Left ventricle myocardium superior (tissue), 1 donor: Measurements from ENCODE around the gene BTBD16. TPM values are rescaled to one million over a fixed set of nuclear protein-coding genes. Genes with fewer than 3 reads are reported as not detected.

ENCODE experiments used
- ATAC-seq: fragments of 200-7000 bp; cut with Tn5 transposase; one replicate; pipeline ENCODE4 v1.9.1; 2020; ENCODE audit warnings: mild to moderate bottlenecking, moderate library complexity
- DNase-seq: peaks from one replicate; pipeline ENCODE4 v3.0.0-alpha.2; 2020
- intact Hi-C: fragments of 100-400 bp; cut with micrococcal nuclease; formaldehyde crosslinking; loops from one replicate; pipeline ENCODE4 v1.11.0; 2022
- total RNA-seq: library from RNA; stranded (reverse); fragmentation: NEBNext Ultra II Directional; extraction: Animal tissue kit (Norgen Biotek cat#: 25700); gene quantifications from one replicate; pipeline ENCODE4 v1.2.1, GENCODE V29; 2021
- donor health status: DM: no; HTN: yes; CAD: no; lungs with severe emphysema.

The BTBD16 gene
- total RNA-seq, 1 donor from 2014 or later = not detected

DNA sequence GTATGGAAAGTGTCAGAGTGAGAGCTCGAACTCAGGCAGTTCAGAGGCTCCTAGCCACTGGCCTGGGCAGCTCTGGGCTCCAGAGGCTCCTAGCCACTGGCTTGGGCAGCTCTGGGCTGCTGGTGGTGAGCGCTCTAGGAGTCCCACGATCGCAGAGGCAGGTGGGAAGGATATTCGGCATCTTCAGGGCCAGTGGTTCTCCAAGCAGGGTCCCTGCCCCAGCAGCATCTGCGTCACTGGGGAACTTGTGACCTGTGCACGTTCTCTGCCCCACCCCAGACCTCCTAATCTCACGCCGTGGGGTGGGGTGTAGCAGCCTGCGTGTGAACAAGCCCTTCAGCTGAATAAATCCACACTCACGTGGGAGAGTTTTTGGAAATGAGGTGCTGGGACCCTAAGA, 25.2 kb upstream of the BTBD16 start:
- intact Hi-C loops = no loop called here
- DNase-seq (no peak), ATAC-seq (no peak)

- ATAC-seq (peak; percentile 10), DNase-seq (no peak)
- intact Hi-C loops = no loop called here
Observed at GRCh38 chr10:122246830-122247520, 24.1 kb upstream of the BTBD16 start.

DNA sequence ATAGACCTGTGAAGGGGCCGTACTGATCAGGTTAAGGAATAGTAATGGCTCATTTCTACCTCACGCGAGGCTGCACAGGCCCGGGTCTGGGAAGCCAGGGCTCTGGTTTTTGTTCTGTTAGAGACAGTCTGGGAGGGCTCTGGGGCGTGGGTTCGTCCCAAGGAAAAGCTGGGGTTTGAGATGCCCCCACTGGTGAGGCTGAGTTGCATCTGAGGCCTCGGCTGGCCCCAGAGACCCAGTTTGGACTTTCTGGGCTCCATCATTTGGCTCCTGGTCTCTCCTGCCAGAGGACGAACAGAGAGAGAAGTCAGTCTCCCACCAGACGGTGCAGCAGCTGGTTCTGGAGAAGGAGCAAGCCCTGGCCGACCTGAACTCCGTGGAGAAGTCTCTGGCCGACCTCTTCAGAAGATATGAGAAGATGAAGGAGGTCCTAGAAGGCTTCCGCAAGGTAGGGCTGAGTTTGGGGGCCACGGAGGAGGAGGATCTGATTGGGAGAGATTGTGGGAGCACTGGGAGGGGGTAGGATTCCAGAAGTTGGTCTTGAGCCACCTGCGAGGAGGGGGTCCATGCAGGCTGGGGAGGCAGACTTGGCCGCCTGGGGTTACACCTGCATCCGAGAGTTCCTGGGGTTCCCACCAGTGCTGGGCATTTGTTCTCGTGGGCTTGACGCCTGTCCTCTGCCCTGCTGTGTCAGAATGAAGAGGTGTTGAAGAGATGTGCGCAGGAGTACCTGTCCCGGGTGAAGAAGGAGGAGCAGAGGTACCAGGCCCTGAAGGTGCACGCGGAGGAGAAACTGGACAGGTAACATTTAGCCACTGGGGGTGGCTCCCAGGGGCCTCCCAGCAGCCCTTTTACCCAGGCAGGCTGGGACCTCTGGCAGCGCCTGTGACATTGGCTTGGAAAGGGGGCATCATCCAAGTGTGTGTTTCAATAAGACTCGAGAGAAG, 22.5 kb upstream of the BTBD16 start:
- ATAC-seq (no peak), DNase-seq (no peak)
- intact Hi-C loops = no loop called here

- DNase-seq (no peak), ATAC-seq (no peak)
- intact Hi-C loops = no loop called here
Observed at GRCh38 chr10:122249303-122249850, 21.7 kb upstream of the BTBD16 start.

GRCh38 chr10:122249991-122250750, 20.9 kb upstream of the BTBD16 start:
- intact Hi-C loops = no loop called here
- DNase-seq = peak; percentile 73
- ATAC-seq = peak; percentile 67

DNA sequence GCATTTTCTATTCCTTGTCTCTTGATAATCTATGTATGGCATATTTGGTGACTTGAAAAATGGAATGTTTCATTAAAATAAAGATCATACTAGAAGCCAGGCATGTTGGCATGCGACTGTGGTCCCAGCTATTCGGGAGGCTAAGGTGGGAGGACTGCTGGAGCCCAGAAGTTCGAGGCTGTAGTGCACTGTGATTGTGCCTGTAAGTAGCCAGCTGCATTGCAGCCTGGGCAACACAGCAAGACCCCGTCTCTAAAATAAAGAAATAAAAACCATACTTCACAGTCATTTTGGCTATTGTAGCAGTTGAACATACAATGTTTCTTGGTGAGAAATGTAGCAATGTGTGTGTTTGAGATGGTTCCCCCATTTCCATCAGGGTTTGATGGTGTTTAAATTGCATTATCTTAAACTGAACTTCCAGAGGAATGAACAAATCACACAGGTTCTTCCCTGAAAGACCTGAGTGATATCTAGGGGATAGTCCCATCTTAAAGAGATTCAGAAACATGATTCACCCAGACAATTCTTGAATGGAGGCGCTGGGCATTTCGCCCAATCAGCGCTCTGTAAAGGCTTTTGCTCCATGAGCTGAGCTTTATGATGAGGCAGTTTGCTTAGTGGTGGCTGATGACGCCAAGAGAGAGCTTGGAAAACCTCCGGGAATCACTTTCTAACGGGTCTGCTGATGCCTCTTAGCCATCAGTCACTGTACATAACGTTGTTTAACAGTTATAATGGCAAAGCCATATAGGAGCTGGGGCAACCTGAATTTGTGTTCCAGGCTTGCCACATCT, 19.4 kb upstream of the BTBD16 start:
- ATAC-seq = no peak
- DNase-seq = no peak

GRCh38 chr10:122252805-122253204, 18.3 kb upstream of the BTBD16 start:
- intact Hi-C loops = no loop called here
- no peak for ATAC-seq
- DNase-seq = no peak

More for the DNA sequence above, 19.4 kb upstream of the BTBD16 start:
- intact Hi-C loops = no loop called here

- ATAC-seq = no peak
- no peak for DNase-seq
- intact Hi-C loops = no loop called here
Observed at GRCh38 chr10:122253605-122254004, 17.5 kb upstream of the BTBD16 start.

DNA sequence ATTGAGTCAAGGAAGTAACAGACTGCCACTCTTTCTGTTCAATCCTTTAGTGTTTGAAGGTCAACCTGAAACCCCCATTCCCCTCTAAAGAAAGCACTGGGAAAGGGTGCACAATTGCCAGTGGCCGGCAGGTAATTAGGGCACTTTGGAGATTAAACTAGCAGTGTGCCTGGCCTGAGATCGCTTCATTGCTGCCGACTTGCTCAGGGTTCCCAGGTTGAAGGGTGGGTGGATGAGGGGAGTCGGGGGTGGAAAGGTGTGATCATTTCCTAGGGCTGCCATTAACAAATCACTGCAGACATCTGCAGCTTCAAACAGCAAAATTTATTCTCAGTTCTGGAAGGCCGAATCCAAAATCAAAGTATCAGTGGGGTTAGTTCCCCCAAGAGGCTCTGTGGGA, 16.3 kb upstream of the BTBD16 start:
- intact Hi-C loops = no loop called here
- no peak for ATAC-seq
- no peak for DNase-seq

DNA sequence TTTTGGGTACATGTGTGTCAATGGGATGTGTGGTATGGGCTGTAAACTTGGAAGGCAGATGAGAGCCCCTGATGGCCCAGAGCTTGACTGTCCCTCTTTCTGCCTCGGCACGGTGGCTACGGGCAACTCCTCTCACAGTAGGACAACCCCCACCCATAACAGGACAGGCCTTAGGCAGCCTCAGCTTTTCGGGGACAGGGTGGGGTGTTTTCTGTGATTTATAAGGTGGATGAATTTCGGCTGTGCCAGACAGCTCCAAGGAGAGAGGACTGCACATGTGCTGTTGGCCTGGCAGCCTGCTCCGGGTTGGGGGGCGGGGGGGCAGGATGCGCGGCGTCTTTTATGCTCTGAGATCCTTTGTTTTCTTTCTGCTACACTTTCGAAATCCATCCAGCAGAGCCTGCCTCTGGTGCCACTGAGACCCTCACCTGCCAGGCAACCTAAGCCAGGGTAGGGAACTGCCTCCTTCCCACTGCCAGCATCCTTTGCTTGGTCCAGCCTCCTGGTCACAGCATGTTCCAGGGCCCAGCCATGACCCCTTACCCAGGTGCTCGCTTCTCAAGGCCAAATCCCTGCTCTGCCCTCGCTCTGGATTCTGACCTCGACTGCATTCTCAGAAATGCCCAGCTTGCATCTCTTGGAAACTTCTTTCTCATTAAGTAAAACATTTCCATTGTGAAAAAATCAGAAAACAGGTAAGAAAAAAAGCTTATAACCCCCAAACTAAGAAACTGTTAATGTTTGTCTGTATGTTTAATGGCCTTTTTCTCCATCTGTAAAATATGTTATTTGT, 15.4 kb upstream of the BTBD16 start:
- intact Hi-C loops = no loop called here
- ATAC-seq (no peak), DNase-seq (no peak)

GRCh38 chr10:122257041-122257440, 14.1 kb upstream of the BTBD16 start:
- ATAC-seq (no peak), DNase-seq (no peak)
- intact Hi-C loops = no loop called here

GRCh38 chr10:122258136-122259074, 12.7 kb upstream of the BTBD16 start:
- intact Hi-C loops = no loop called here
- ATAC-seq (peak; percentile 40), DNase-seq (no peak)

DNA sequence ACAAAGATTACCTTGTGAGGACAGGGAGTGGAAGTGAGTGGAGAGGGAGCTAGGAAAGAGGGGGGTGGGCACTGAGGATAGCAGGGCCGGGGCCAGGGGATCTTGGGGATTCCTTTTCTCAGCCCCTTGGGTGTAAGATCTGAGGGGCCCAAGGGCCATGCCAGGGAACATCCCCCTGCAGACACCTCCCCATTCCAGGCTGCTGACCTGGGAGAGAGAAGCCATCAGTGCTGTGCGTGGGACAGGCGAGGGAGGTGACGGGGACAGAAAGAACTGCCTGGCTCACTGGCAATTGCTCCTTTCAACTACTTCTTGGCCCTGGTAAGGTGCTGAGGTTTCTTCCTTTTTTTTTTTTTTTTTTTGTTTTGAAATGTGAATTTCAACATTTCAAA, 12.0 kb upstream of the BTBD16 start:
- peak; percentile 26 for ATAC-seq
- DNase-seq = no peak
- intact Hi-C loops = no loop called here

- ATAC-seq = no peak
- intact Hi-C loops = no loop called here
- DNase-seq = no peak
Observed at GRCh38 chr10:122261584-122261983, 9.5 kb upstream of the BTBD16 start.

- intact Hi-C loops = no loop called here
- DNase-seq (no peak), ATAC-seq (no peak)
Observed at GRCh38 chr10:122263971-122264370, 7.1 kb upstream of the BTBD16 start.

- ATAC-seq (no peak), DNase-seq (no peak)
- intact Hi-C loops = no loop called here
Observed at GRCh38 chr10:122264436-122264835, 6.7 kb upstream of the BTBD16 start.

- intact Hi-C loops = no loop called here
- ATAC-seq (peak; percentile 2), DNase-seq (no peak)
Observed at GRCh38 chr10:122264931-122265330, 6.2 kb upstream of the BTBD16 start.
